T-helper 9 cell (primary cell): ENCODE data around the gene VPS26C.

Source experiments
- DNase-seq: peaks from one replicate; pipeline ENCODE4 v3.0.0-alpha.2; 2020

VPS26C gene

GRCh38 chr21:37200641-37201480, 66.3 kb downstream of the VPS26C start:
- DNase-seq, result no peak

- no peak for DNase-seq
These were observed 67.8 kb downstream of the VPS26C start for GRCh38 chr21:37199057-37199924.

DNA sequence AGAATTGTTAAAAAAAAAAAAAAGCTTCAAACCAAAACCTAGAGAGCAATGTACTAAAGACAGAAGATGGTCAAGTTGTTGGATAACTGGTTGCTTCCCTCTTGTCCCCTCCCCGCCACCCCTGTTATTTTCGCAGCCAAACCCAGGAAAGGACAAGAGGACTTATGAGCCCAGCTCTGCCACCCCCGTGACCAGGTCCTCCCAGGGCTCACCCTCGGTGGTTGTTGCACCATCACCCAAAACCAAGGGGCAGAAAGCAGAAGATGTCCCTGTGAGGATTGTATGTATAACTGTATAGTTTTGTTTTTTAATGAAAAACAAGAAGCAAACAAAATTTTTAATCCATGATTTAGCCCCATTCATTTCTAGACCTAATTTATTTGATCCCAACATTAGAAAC, 69.4 kb downstream of the VPS26C start:
- DNase-seq, result no peak

DNA sequence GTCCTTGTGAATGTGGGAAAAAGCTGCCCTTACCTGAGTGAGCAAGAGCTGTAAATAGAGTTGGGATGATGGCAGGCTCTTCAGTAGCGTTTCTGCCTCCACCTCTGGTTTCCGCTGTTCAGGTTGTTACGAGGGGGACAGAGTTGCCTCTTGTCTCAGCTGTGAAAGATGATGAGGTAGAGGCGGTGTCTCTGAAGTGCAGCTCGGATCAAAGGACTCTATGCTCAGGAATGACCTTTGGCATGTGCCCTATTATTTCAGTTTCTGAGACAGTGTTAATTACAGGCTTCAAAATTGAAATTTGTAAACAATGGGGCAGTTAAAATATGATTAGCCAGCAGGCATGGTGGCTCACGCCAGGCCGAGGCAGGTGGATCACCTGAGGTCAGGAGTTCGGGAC, 70.3 kb downstream of the VPS26C start:
- DNase-seq, result no peak

DNA sequence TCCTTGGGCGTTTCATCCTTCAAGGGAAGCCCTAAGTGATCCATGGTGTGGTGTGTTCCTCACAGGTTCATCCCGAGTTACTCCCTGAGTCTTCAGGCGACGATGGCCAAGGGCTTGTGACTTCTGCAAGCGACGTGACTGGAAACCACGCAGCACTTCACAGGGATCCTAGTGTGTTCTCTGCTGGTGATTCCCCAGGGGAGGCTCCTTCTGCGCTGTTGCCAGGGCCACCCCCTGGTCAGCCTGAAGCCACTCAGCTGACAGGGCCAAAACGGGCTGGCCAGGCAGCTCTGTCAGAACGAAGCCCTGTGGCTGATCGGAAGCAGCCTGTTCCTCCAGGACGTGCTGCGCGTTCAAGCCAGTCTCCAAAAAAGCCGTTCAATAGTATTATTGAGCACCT, 71.5 kb downstream of the VPS26C start:
- DNase-seq, result no peak

DNA sequence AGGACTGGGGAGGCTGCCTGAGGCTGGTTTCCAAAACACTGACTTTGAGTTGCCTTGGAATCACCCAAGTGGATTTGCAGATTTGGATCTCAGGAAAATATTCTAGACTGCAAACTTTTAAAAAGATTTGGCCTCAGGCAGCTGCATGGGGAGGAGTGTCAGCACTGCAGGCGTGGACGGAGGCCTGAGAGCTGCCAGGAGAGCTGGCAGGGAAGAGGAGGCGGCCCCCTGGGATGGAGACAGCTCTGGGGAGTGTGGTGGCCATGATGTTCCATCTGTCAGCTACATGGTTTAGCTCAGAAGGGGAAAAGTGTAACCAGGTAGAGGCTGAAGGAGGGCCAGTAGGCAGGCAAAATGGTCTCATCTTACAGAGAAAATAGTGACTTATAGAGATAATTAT, 72.1 kb downstream of the VPS26C start:
- DNase-seq, result no peak

DNA sequence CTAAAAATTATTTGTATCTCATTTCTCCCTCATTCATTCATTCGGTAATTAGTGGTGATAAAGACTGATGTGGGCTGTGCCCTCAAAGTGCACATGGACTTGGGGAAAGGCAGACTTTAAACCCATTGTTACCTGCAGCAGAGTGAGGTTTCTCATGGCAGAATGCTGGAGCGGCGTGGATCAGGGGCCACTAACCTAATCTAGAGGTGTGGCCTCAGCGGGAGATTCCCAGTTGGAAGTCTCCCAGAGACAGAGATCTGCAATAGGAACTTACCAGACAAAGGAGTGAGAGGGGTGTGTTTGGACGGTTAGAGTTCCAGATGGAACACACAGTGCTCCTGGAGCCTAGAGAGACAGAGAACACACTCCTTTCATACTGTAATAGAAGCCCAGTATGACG, 73.5 kb downstream of the VPS26C start:
- no peak for DNase-seq

DNA sequence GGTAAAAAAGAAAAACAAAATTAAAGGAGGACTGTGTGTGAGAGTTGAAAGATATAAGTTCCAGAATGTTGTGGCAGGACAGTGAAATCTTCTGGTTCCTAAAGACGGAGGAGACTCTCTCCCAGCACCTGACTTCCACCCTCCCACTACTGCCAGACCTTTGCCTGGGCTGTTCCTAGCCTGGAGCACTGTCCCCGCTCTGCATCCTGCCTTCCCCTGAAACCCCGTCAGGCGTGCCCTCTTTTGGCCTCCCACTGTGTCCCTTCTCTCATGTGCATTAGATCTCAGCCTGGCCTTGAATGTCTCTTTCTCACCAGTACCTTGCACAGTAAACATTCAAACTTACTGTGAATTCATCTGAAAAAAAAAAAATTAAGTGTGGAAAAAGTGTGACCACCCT, 74.1 kb downstream of the VPS26C start:
- no peak for DNase-seq

DNA sequence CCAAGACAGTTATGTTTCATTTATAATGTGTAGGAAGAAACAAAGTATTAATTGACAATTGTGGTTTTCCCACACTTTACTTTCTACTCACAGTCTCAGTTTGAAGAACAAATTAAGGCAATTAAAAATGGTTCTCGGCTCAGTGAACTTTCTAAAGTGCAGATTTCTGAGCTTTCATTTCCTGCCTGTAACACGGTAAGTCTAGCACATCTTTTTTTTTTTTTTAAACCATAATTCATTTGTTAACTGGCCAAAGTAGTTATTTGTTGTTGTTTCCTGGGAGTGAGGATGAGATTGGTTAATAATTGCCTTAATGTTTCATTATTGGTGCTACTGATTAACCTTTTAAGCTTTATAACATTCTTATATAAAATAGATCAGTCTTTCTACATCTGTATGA, 75.1 kb downstream of the VPS26C start:
- no peak for DNase-seq

DNA sequence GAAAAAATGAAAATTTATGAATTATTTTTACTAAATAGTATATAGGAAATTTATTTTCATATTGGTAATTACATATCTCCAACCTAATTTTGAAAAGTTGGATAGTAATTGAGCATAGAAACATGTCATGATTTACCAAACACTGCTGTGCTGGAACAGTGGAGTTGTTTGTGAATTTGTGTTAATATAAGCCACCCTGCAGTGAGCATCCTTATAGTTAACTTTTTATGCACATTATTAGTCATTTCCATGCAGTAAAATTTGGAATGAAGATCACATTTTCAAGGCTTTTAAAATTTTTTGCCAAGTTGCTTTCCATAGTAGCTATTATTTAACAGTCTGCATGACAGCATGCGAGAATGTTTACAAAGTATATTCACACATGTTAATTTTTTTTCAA, 78.3 kb downstream of the VPS26C start:
- no peak for DNase-seq

GRCh38 chr21:37186983-37187382, 80.2 kb downstream of the VPS26C start:
- no peak for DNase-seq

DNA sequence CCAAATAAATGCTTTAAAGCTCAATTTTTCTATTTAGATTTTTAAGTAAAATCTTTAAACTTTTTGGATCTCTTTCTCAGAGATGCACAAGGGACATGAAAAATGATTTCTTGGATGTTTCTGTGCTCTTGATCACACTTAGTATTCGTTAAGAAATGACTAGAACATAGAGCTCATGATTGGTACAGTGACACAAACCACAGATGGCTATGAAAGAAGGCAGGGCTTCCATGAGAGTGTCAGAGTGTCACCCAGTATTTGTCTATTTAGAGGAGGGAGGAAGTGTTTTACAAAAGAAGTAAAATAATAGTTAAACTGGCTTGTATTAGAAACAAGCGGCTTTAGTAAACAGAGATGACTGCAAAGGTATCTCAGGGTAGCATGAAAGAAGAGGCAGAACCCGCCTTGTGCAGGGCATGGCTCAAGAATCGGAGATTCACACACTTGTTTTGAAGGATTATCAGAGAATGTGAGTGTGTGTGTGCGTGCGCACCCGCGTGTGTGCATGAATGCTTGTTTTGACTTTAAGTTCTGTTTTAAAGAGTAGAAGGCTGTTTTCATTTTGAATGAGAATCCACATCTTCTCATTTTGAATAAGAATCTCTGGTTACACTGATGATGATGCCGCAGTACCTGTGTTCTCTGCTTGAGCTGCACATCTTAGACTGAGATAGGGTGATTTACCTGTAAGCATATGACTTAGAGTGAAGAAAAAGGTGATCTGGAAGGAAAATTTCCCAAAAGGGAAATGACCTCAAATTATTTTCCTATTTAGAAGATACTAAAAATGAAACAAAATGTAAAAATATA, 82.1 kb downstream of the VPS26C start:
- DNase-seq, result no peak

- no peak for DNase-seq
These were observed 83.4 kb downstream of the VPS26C start for GRCh38 chr21:37183749-37184148.

GRCh38 chr21:37182222-37182621, 84.9 kb downstream of the VPS26C start:
- DNase-seq, result no peak

GRCh38 chr21:37181059-37181458, 86.1 kb downstream of the VPS26C start:
- DNase-seq, result no peak

- DNase-seq, result no peak
These were observed 90.4 kb downstream of the VPS26C start for GRCh38 chr21:37176716-37177115.
